H9 (cell line): ENCODE data around the gene FAM13A. TPM values are rescaled to one million over a fixed set of nuclear protein-coding genes. Genes with fewer than 3 reads are reported as not detected.

Source experiments
- DNase-seq: peaks from one replicate; pipeline ENCODE4 v3.0.0-alpha.2; 2017
- H2AFZ ChIP-seq: one replicate; pipeline ENCODE4 v1.6.1; 2013; ENCODE audit warnings: mild to moderate bottlenecking, low read length, control low read depth, moderate library complexity
- H2AK5ac ChIP-seq: 2 replicates; pipeline ENCODE4 v1.6.1; 2013; ENCODE audit warnings: low read length, control low read depth, mixed read lengths; ENCODE audit not compliant: insufficient read length
- H2BK120ac ChIP-seq: one replicate; pipeline ENCODE4 v1.6.1; 2013; ENCODE audit warnings: low read depth, mild to moderate bottlenecking, low read length, control low read depth, inconsistent platforms; ENCODE audit not compliant: poor library complexity, severe bottlenecking
- H2BK12ac ChIP-seq: 2 replicates; pipeline ENCODE4 v1.6.1; 2013; ENCODE audit warnings: low read length, control low read depth, mixed read lengths, low read depth; ENCODE audit not compliant: insufficient read length
- H2BK15ac ChIP-seq: 2 replicates; pipeline ENCODE4 v1.6.1; 2013; ENCODE audit warnings: low read depth, low read length, control low read depth
- H2BK20ac ChIP-seq: one replicate; pipeline ENCODE4 v1.6.1; 2013; ENCODE audit warnings: low read depth, mild to moderate bottlenecking, low read length, control low read depth, inconsistent platforms; ENCODE audit not compliant: poor library complexity, severe bottlenecking
- H2BK5ac ChIP-seq: 2 replicates; pipeline ENCODE4 v1.6.1; 2013; ENCODE audit warnings: low read length, control low read depth, mixed read lengths; ENCODE audit not compliant: insufficient read length
- H3K14ac ChIP-seq: 2 replicates; pipeline ENCODE4 v1.6.1; 2013; ENCODE audit warnings: low read length, control low read depth; ENCODE audit not compliant: insufficient read depth
- H3K18ac ChIP-seq: 2 replicates; pipeline ENCODE4 v1.6.1; 2013; ENCODE audit warnings: low read depth, mild to moderate bottlenecking, mixed read lengths, low read length, control low read depth; ENCODE audit not compliant: insufficient read length
- H3K23ac ChIP-seq: 2 replicates; pipeline ENCODE4 v1.6.1; 2013; ENCODE audit warnings: low read length, control low read depth, mixed read lengths, low read depth; ENCODE audit not compliant: insufficient read length
- H3K23me2 ChIP-seq: 2 replicates; pipeline ENCODE4 v1.6.1; 2013; ENCODE audit warnings: low read depth, mild to moderate bottlenecking, mixed read lengths, low read length, control low read depth; ENCODE audit not compliant: insufficient read length, poor library complexity, severe bottlenecking
- H3K27ac ChIP-seq: 2 replicates; pipeline ENCODE4 v1.5.1; 2013; ENCODE audit warnings: low read length, control low read depth, mixed read lengths, low read depth; ENCODE audit not compliant: insufficient read length
- H3K27me3 ChIP-seq: 2 replicates; pipeline ENCODE4 v1.6.1; 2013; ENCODE audit warnings: low read length, control low read depth, inconsistent platforms; ENCODE audit not compliant: insufficient read depth
- H3K4ac ChIP-seq: 2 replicates; pipeline ENCODE4 v1.6.1; 2013; ENCODE audit warnings: low read depth, mild to moderate bottlenecking, control low read depth, inconsistent platforms, low read length, moderate library complexity
- H3K4me1 ChIP-seq: 2 replicates; pipeline ENCODE4 v1.6.1; 2013; ENCODE audit warnings: low read length, control low read depth, inconsistent platforms; ENCODE audit not compliant: insufficient read depth
- H3K4me2 ChIP-seq: 2 replicates; pipeline ENCODE4 v1.6.1; 2013; ENCODE audit warnings: low read length, control low read depth, mixed read lengths; ENCODE audit not compliant: insufficient read length, insufficient read depth
- H3K56ac ChIP-seq: 2 replicates; pipeline ENCODE4 v1.6.1; 2013; ENCODE audit warnings: low read depth, mild to moderate bottlenecking, mixed read lengths, low read length, control low read depth; ENCODE audit not compliant: insufficient read length
- H3K79me1 ChIP-seq: 2 replicates; pipeline ENCODE4 v1.6.1; 2013; ENCODE audit warnings: low read depth, mild to moderate bottlenecking, moderate library complexity, low read length, control low read depth, inconsistent platforms; ENCODE audit not compliant: insufficient read depth, poor library complexity, severe bottlenecking
- H3K79me2 ChIP-seq: 2 replicates; pipeline ENCODE4 v1.6.1; 2013; ENCODE audit warnings: low read length, control low read depth, inconsistent platforms; ENCODE audit not compliant: insufficient read depth
- H3K9ac ChIP-seq: 2 replicates; pipeline ENCODE4 v1.6.1; 2013; ENCODE audit warnings: low read length, control low read depth, mixed read lengths; ENCODE audit not compliant: insufficient read length; ENCODE audit errors: extremely low read depth
- H3K9me3 ChIP-seq: one replicate; pipeline ENCODE4 v1.6.1; 2013; ENCODE audit warnings: low read depth, low read length, inconsistent platforms; ENCODE audit not compliant: control insufficient read depth
- H3T11ph ChIP-seq: one replicate; pipeline ENCODE4 v1.6.1; 2013; ENCODE audit warnings: mild to moderate bottlenecking, low read length, control low read depth, inconsistent platforms
- H4K20me1 ChIP-seq: one replicate; pipeline ENCODE4 v1.6.1; 2013; ENCODE audit not compliant: control insufficient read depth, insufficient read length, insufficient read depth
- H4K5ac ChIP-seq: 2 replicates; pipeline ENCODE4 v1.6.1; 2013; ENCODE audit warnings: low read depth, mild to moderate bottlenecking, mixed read lengths, low read length, control low read depth; ENCODE audit not compliant: insufficient read length
- H4K8ac ChIP-seq: replicated peaks from 2 replicates; pipeline ENCODE4 v1.6.1; 2013; ENCODE audit warnings: low read length, control low read depth, mixed read lengths, low read depth; ENCODE audit not compliant: insufficient read length
- H4K91ac ChIP-seq: 2 replicates; pipeline ENCODE4 v1.6.1; 2013; ENCODE audit warnings: low read depth, mild to moderate bottlenecking, moderate library complexity, mixed read lengths, low read length, control low read depth; ENCODE audit not compliant: insufficient read length
- H3K27ac Mint-ChIP-seq, 3 experiments: 2 replicates in 2 of 3; 3 replicates in 1 of 3; pipeline ENCODE4 v1.8.0; 2020 to 2021; ENCODE audit warnings: mixed read lengths in 3 of 3, mild to moderate bottlenecking in 1 of 3, moderate library complexity in 1 of 3
- H3K27me3 Mint-ChIP-seq: 2 replicates; pipeline ENCODE4 v1.8.0; 2021; ENCODE audit warnings: low read depth, mild to moderate bottlenecking, moderate library complexity, mixed read lengths
- H3K36me3 Mint-ChIP-seq, 3 experiments: 2 replicates in 2 of 3; 3 replicates in 1 of 3; pipeline ENCODE4 v1.8.0; 2020 to 2021; ENCODE audit warnings: low read depth in 3 of 3, mixed read lengths in 3 of 3; ENCODE audit not compliant: insufficient read depth in 1 of 3
- H3K4me1 Mint-ChIP-seq, 2 experiments: 2 replicates each; pipeline ENCODE4 v1.8.0; 2020; ENCODE audit warnings: mixed read lengths in 2 of 2
- H3K4me3 Mint-ChIP-seq, 2 experiments: 2 replicates in 1 of 2; 3 replicates in 1 of 2; pipeline ENCODE4 v1.8.0; 2020 to 2021; ENCODE audit warnings: mild to moderate bottlenecking in 2 of 2, mixed read lengths in 2 of 2, moderate library complexity in 1 of 2
- H3K9me3 Mint-ChIP-seq, 2 experiments: 2 replicates in 1 of 2; 3 replicates in 1 of 2; pipeline ENCODE4 v1.8.0; 2020; ENCODE audit warnings: mild to moderate bottlenecking in 2 of 2, mixed read lengths in 2 of 2, moderate library complexity in 1 of 2
- CTCF ChIP-seq: fragments of 200-600 bp; sonication (generic); conservative IDR thresholded peaks from 3 replicates; pipeline ENCODE4 v1.8.0; 2021; ENCODE audit warnings: antibody characterized with exemption, mild to moderate bottlenecking
- WGBS: extraction: QIAGEN DNeasy Blood & Tissue Kit; methylation state at CpG from one replicate; pipeline ENCODE4 v1.1.7; 2013; ENCODE audit warnings: missing lambda C conversion rate, low lambda C conversion rate, mixed read lengths; ENCODE audit not compliant: insufficient read length; ENCODE audit errors: extremely low coverage; 5-methylcytosine and 5-hydroxymethylcytosine counted together
- total RNA-seq: library from RNA; stranded (reverse); gene quantifications from 2 replicates; pipeline ENCODE4 v1.2.1, GENCODE V29; 2021

Gene FAM13A
- total RNA-seq, 1 experiment from 2014 or later: 12.7 TPM

GRCh38 chr4:89105726-89106125, 48.7 kb upstream of the FAM13A start:
- no peak overlapping the region for H2BK12ac ChIP-seq
- no peak overlapping the region for H2AK5ac ChIP-seq
- no peak overlapping the region for H4K5ac ChIP-seq
- H2BK20ac ChIP-seq: no peak overlapping the region
- DNase-seq: no peak
- no peak overlapping the region for H3K23ac ChIP-seq
- H3K23me2 ChIP-seq: peaks cover 1% of the 10 kb centered on the region
- H3K36me3 Mint-ChIP-seq: peaks cover 0 to 5% (median 5%) of the 10 kb centered on the region in 3 experiments; a peak in 4 of 7 replicates
- H4K91ac ChIP-seq: no peak overlapping the region
- H4K20me1 ChIP-seq: peaks cover 1% of the 10 kb centered on the region
- no peak overlapping the region for H3K56ac ChIP-seq
- no CpG with 5 or more reads among the region's 6 CpGs for WGBS
- H4K8ac ChIP-seq: no peak overlapping the region
- no peak overlapping the region for H3K14ac ChIP-seq
- H3K4me3 Mint-ChIP-seq: no peak overlapping the region
- no peak overlapping the region for H3K27ac ChIP-seq
- H3K27me3 Mint-ChIP-seq: peaks cover 31% of the 10 kb centered on the region
- H3K18ac ChIP-seq: no peak overlapping the region
- H3K9ac ChIP-seq: no peak overlapping the region
- no peaks in the 10 kb centered on the region for H3K4me1 ChIP-seq
- peaks cover 5% of the 10 kb centered on the region; the same call in 1 of the 2 replicates for H3K27me3 ChIP-seq
- no peak overlapping the region for H3K4ac ChIP-seq
- H3K27ac Mint-ChIP-seq: no peak overlapping the region
- H3K4me2 ChIP-seq: no peak overlapping the region
- H3K79me1 ChIP-seq: no peaks in the 10 kb centered on the region
- peaks cover 12 to 13% of the 10 kb centered on the region in 2 experiments for H3K4me1 Mint-ChIP-seq
- H2AFZ ChIP-seq: no peak overlapping the region
- peaks cover 4% of the 10 kb centered on the region for H3K9me3 ChIP-seq
- no peak overlapping the region for H2BK120ac ChIP-seq
- no peak for TF ChIP-seq CTCF
- no peak overlapping the region for H2BK15ac ChIP-seq
- peaks cover 8 to 14% of the 10 kb centered on the region in 2 experiments; a peak in 4 of 5 replicates for H3K9me3 Mint-ChIP-seq
- no peaks in the 10 kb centered on the region for H3K79me2 ChIP-seq
- H3T11ph ChIP-seq: no peak overlapping the region
- no peak overlapping the region for H2BK5ac ChIP-seq
